ENCODE data around the gene LAMC1.

LAMC1 gene

GRCh38 chr1:183116416-183116815, 93.2 kb downstream of the LAMC1 start:
- H3K27ac Mint-ChIP-seq: no peak overlapping the region
- peaks cover 78% of the 10 kb centered on the region for H3K36me3 Mint-ChIP-seq (ENCODE audit: low read depth)
- no peaks in the 10 kb centered on the region for H3K4me1 Mint-ChIP-seq
- H3K9me3 Mint-ChIP-seq: no peaks in the 10 kb centered on the region
- H3K27me3 Mint-ChIP-seq (ENCODE audit: low read depth, poor library complexity): no peaks in the 10 kb centered on the region
- no peak for DNase-seq
- H3K4me3 Mint-ChIP-seq: no peak overlapping the region
- TF ChIP-seq CTCF (IDR thresholded peaks at IDR 0.05): no peak

GRCh38 chr1:183121609-183122008, 98.4 kb downstream of the LAMC1 start:
- no peak overlapping the region for H3K4me3 Mint-ChIP-seq
- no peaks in the 10 kb centered on the region for H3K27me3 Mint-ChIP-seq (ENCODE audit: low read depth, poor library complexity)
- TF ChIP-seq CTCF (IDR thresholded peaks at IDR 0.05): no peak
- H3K9me3 Mint-ChIP-seq: no peaks in the 10 kb centered on the region
- no peak overlapping the region for H3K27ac Mint-ChIP-seq
- H3K36me3 Mint-ChIP-seq (ENCODE audit: low read depth): peaks cover 77% of the 10 kb centered on the region
- no peak for DNase-seq
- no peaks in the 10 kb centered on the region for H3K4me1 Mint-ChIP-seq

- Mint-ChIP-seq H3K4me3 (no peak overlapping the region), H3K9me3 (no peaks in the 10 kb centered on the region), H3K4me1 (peaks cover 7% of the 10 kb centered on the region), H3K36me3 (ENCODE audit: low read depth) (peaks cover 83% of the 10 kb centered on the region), H3K27ac (no peak overlapping the region), H3K27me3 (ENCODE audit: low read depth, poor library complexity) (no peaks in the 10 kb centered on the region)
- no peak for TF ChIP-seq CTCF (IDR thresholded peaks at IDR 0.05)
- DNase-seq: no peak
Observed at GRCh38 chr1:183124259-183124658, 101.0 kb downstream of the LAMC1 start.

GRCh38 chr1:183125279-183125999, 102.2 kb downstream of the LAMC1 start:
- Mint-ChIP-seq H3K9me3 (no peaks in the 10 kb centered on the region), H3K4me3 (no peak overlapping the region), H3K27ac (peak overlapping the region; percentile 31), H3K27me3 (ENCODE audit: low read depth, poor library complexity) (no peaks in the 10 kb centered on the region), H3K4me1 (peaks cover 7% of the 10 kb centered on the region), H3K36me3 (ENCODE audit: low read depth) (peaks cover 83% of the 10 kb centered on the region)
- no peak for TF ChIP-seq CTCF (IDR thresholded peaks at IDR 0.05)
- DNase-seq: no peak

GRCh38 chr1:183126000-183126366, 102.8 kb downstream of the LAMC1 start:
- no peak for TF ChIP-seq CTCF (IDR thresholded peaks at IDR 0.05)
- Mint-ChIP-seq H3K27me3 (ENCODE audit: low read depth, poor library complexity) (no peaks in the 10 kb centered on the region), H3K4me3 (no peak overlapping the region), H3K27ac (no peak overlapping the region), H3K9me3 (no peaks in the 10 kb centered on the region), H3K4me1 (peaks cover 7% of the 10 kb centered on the region), H3K36me3 (ENCODE audit: low read depth) (peaks cover 83% of the 10 kb centered on the region)
- DNase-seq: no peak

- no peak for TF ChIP-seq CTCF (IDR thresholded peaks at IDR 0.05)
- H3K9me3 Mint-ChIP-seq: no peaks in the 10 kb centered on the region
- no peak overlapping the region for H3K27ac Mint-ChIP-seq
- H3K36me3 Mint-ChIP-seq (ENCODE audit: low read depth): peaks cover 85% of the 10 kb centered on the region
- H3K27me3 Mint-ChIP-seq (ENCODE audit: low read depth, poor library complexity): no peaks in the 10 kb centered on the region
- no peak for DNase-seq
- H3K4me3 Mint-ChIP-seq: no peak overlapping the region
- peaks cover 7% of the 10 kb centered on the region for H3K4me1 Mint-ChIP-seq
Observed at GRCh38 chr1:183126528-183126927, 103.3 kb downstream of the LAMC1 start.

Measured in nephron progenitor cell (in vitro differentiated cells).